ENCODE measurements around the gene MAPKBP1. TPM values are rescaled to one million over a fixed set of nuclear protein-coding genes. Genes with fewer than 3 reads are reported as not detected.

Gene MAPKBP1
- total and polyA plus RNA-seq, 9 of the 15 experiments (the other 6 are each of a cell fraction or from before 2014, with no cell fraction given): 0.15 to 9.5 (median 4.5) TPM

- TF ChIP-seq, protein P1, sequence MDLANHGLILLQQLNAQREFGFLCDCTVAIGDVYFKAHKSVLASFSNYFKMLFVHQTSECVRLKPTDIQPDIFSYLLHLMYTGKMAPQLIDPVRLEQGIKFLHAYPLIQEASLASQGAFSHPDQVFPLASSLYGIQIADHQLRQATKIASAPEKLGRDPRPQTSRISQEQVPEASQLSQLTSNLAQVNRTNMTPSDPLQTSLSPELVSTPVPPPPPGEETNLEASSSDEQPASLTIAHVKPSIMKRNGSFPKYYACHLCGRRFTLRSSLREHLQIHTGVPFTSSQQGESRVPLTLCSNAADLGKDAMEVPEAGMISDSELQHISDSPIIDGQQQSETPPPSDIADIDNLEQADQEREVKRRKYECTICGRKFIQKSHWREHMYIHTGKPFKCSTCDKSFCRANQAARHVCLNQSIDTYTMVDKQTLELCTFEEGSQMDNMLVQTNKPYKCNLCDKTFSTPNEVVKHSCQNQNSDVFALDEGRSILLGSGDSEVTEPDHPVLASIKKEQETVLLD (IDR thresholded peaks at IDR 0.05): peak; percentile 87
- 0 out of 2 replicates have a peak, but pooled peaks have one; percentile 27 for TF ChIP-seq ZNF609 (CRISPR knock-in tag; IDR thresholded peaks at IDR 0.05; ENCODE audit: borderline replicate concordance)
- TF ChIP-seq CTBP1 (IDR thresholded peaks at IDR 0.05; ENCODE audit: borderline replicate concordance): peak; percentile 39; the same call in 1 of the 2 replicates
- no peak for TF ChIP-seq ZNF143 (CRISPR knock-in tag; IDR thresholded peaks at IDR 0.05)
- TF ChIP-seq STAG1 (CRISPR knock-in tag; IDR thresholded peaks at IDR 0.05; ENCODE audit: borderline replicate concordance): peak; percentile 37; the same call in 1 of the 2 replicates
- TF ChIP-seq, protein P2, sequence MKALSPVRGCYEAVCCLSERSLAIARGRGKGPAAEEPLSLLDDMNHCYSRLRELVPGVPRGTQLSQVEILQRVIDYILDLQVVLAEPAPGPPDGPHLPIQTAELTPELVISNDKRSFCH (CRISPR knock-in tag; IDR thresholded peaks at IDR 0.05): no peak
- TF ChIP-seq, protein P2 (tag; IDR thresholded peaks at IDR 0.05): peak; percentile 55; the same call in 1 of the 2 replicates
- TF ChIP-seq REST (IDR thresholded peaks at IDR 0.05; ENCODE audit: borderline replicate concordance): peak; percentile 8; the same call in 1 of the 2 replicates
- peak; percentile 71 for TF ChIP-seq REST (CRISPR knock-in tag; IDR thresholded peaks at IDR 0.05; ENCODE audit: low read depth)
- TF ChIP-seq ATF1 (CRISPR knock-in tag; IDR thresholded peaks at IDR 0.05): no peak; the same call in 1 of the 2 replicates
- TF ChIP-seq ATF1 (tag; IDR thresholded peaks at IDR 0.05): peak; percentile 76; the same call in 1 of the 2 replicates
Observed at GRCh38 chr15:41827880-41828806, 53.9 kb downstream of the MAPKBP1 start, which contains the start of gene JMJD7 (continued).

Data from K562 (cell line).